ENCODE data around the gene TNFRSF19. TPM values are rescaled to one million over a fixed set of nuclear protein-coding genes. Genes with fewer than 3 reads are reported as not detected.
A peak's percentile ranks its signal among the peaks of the same experiment; 100 is the strongest.

TNFRSF19 gene
- total RNA-seq, 1 donor from 2014 or later = 19.0 TPM

GRCh38 chr13:23570921-23571315 is 706 bp downstream of the TNFRSF19 start:
- Mint-ChIP-seq H3K27me3 (peaks cover 2% of the 10 kb centered on the region), H3K4me1 (ENCODE audit: low read depth) (peaks cover 15% of the 10 kb centered on the region), H3K36me3 (ENCODE audit: insufficient read depth) (no peaks in the 10 kb centered on the region), H3K4me3 (ENCODE audit: low read depth) (peak overlapping the region; percentile 38), H3K9me3 (ENCODE audit: low read depth) (no peaks in the 10 kb centered on the region), H3K27ac (no peak overlapping the region)
- no peak for DNase-seq (ENCODE audit: low spot score, unreplicated experiment)
- TF ChIP-seq, protein P1, sequence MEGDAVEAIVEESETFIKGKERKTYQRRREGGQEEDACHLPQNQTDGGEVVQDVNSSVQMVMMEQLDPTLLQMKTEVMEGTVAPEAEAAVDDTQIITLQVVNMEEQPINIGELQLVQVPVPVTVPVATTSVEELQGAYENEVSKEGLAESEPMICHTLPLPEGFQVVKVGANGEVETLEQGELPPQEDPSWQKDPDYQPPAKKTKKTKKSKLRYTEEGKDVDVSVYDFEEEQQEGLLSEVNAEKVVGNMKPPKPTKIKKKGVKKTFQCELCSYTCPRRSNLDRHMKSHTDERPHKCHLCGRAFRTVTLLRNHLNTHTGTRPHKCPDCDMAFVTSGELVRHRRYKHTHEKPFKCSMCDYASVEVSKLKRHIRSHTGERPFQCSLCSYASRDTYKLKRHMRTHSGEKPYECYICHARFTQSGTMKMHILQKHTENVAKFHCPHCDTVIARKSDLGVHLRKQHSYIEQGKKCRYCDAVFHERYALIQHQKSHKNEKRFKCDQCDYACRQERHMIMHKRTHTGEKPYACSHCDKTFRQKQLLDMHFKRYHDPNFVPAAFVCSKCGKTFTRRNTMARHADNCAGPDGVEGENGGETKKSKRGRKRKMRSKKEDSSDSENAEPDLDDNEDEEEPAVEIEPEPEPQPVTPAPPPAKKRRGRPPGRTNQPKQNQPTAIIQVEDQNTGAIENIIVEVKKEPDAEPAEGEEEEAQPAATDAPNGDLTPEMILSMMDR (IDR thresholded peaks at IDR 0.05; ENCODE audit: unreplicated experiment) = peak; percentile 8

GRCh38 chr13:23571431-23571830 is 1.2 kb downstream of the TNFRSF19 start:
- peak overlapping the region; percentile 44 for H3K4me3 Mint-ChIP-seq (ENCODE audit: low read depth)
- no peak for DNase-seq (ENCODE audit: low spot score, unreplicated experiment)
- peaks cover 2% of the 10 kb centered on the region for H3K27me3 Mint-ChIP-seq
- H3K9me3 Mint-ChIP-seq (ENCODE audit: low read depth) = no peaks in the 10 kb centered on the region
- no peak overlapping the region for H3K27ac Mint-ChIP-seq
- TF ChIP-seq, protein P1 (IDR thresholded peaks at IDR 0.05; ENCODE audit: unreplicated experiment) = no peak
- peaks cover 15% of the 10 kb centered on the region for H3K4me1 Mint-ChIP-seq (ENCODE audit: low read depth)
- H3K36me3 Mint-ChIP-seq (ENCODE audit: insufficient read depth) = no peaks in the 10 kb centered on the region

GRCh38 chr13:23572836-23573235 is 2.6 kb downstream of the TNFRSF19 start:
- H3K27me3 Mint-ChIP-seq = peaks cover 13% of the 10 kb centered on the region

GRCh38 chr13:23574421-23575145 is 4.4 kb downstream of the TNFRSF19 start:
- Mint-ChIP-seq H3K4me3 (ENCODE audit: low read depth) (no peak overlapping the region), H3K9me3 (ENCODE audit: low read depth) (no peaks in the 10 kb centered on the region), H3K27ac (no peak overlapping the region), H3K36me3 (ENCODE audit: insufficient read depth) (no peaks in the 10 kb centered on the region), H3K4me1 (ENCODE audit: low read depth) (peaks cover 10% of the 10 kb centered on the region), H3K27me3 (peaks cover 15% of the 10 kb centered on the region)
- TF ChIP-seq, protein P1 (IDR thresholded peaks at IDR 0.05; ENCODE audit: unreplicated experiment) = no peak
- no peak for DNase-seq (ENCODE audit: low spot score, unreplicated experiment)

More at GRCh38 chr13:23572836-23573235, 2.6 kb downstream of the TNFRSF19 start:
- no peak overlapping the region for H3K27ac Mint-ChIP-seq
- H3K4me1 Mint-ChIP-seq (ENCODE audit: low read depth) = peaks cover 14% of the 10 kb centered on the region
- no peaks in the 10 kb centered on the region for H3K9me3 Mint-ChIP-seq (ENCODE audit: low read depth)
- TF ChIP-seq, protein P1 (IDR thresholded peaks at IDR 0.05; ENCODE audit: unreplicated experiment) = no peak
- H3K4me3 Mint-ChIP-seq (ENCODE audit: low read depth) = no peak overlapping the region
- H3K36me3 Mint-ChIP-seq (ENCODE audit: insufficient read depth) = no peaks in the 10 kb centered on the region
- DNase-seq (ENCODE audit: low spot score, unreplicated experiment) = no peak

DNA sequence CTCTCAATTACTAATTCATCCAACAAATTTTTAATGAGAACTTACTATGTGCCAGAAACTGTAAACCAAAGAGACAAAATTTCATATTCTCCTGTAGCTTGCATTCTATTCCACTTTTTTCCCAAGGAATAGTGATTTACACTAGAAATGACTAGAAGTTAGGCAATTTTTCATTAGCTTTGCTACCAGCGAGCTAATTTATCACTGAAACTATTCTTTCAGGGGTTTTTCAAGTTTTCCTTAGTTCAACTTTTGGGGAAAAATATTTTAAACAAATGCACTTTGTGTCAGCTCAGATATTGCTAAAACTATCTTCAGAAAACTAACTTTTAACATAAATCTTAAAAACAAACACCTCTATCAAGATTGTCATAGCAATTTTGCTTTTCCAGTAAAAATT is 5.4 kb downstream of the TNFRSF19 start:
- TF ChIP-seq, protein P1 (IDR thresholded peaks at IDR 0.05; ENCODE audit: unreplicated experiment) = no peak
- no peak overlapping the region for H3K4me3 Mint-ChIP-seq (ENCODE audit: low read depth)
- H3K27ac Mint-ChIP-seq = no peak overlapping the region
- peaks cover 19% of the 10 kb centered on the region for H3K27me3 Mint-ChIP-seq
- H3K9me3 Mint-ChIP-seq (ENCODE audit: low read depth) = no peaks in the 10 kb centered on the region
- no peaks in the 10 kb centered on the region for H3K36me3 Mint-ChIP-seq (ENCODE audit: insufficient read depth)
- peaks cover 9% of the 10 kb centered on the region for H3K4me1 Mint-ChIP-seq (ENCODE audit: low read depth)
- no peak for DNase-seq (ENCODE audit: low spot score, unreplicated experiment)

All from progenitor cell of endocrine pancreas (in vitro differentiated cells).